ENCODE results near the gene CRTAC1. TPM values are rescaled to one million over a fixed set of nuclear protein-coding genes. Genes with fewer than 3 reads are reported as not detected.

The CRTAC1 gene
- total and polyA plus RNA-seq, 4 donors: 0.14 to 0.33 (median 0.26) TPM

GRCh38 chr10:97922022-97922758 lies 108.2 kb downstream of the CRTAC1 start:
- Histone ChIP-seq H3K4me1 (ENCODE audit: control insufficient read depth in 4 of 4, insufficient read depth in 4 of 4, low read length in 3 of 4) (peaks cover 0 to 3% (median 0%) of the 10 kb centered on the region in 4 donors), H3K9me3 (ENCODE audit: control insufficient read depth in 4 of 4, low read length in 3 of 4) (no peaks in the 10 kb centered on the region), H3K36me3 (ENCODE audit: control insufficient read depth in 4 of 4, insufficient read depth in 3 of 4, low read depth in 1 of 4, low read length in 3 of 4) (no peaks in the 10 kb centered on the region), H3K4me3 (ENCODE audit: low read depth in 1 of 3, low read length in 3 of 3) (no peak overlapping the region), H3K9ac (ENCODE audit: low read depth in 1 of 2, low read length in 2 of 2) (no peak overlapping the region), H3K27ac (ENCODE audit: low read depth in 1 of 2, low read length in 2 of 2) (no peak overlapping the region), H3K27me3 (ENCODE audit: control insufficient read depth in 4 of 4, insufficient read depth in 4 of 4, low read length in 3 of 4) (peaks cover 0 to 4% (median 0%) of the 10 kb centered on the region in 4 donors)
- WGBS: 57% methylated on average over 12 of the region's 12 CpGs
- TF ChIP-seq JUND (IDR thresholded peaks at IDR 0.05) (no peak), HNF4A (conservative IDR thresholded peaks at IDR 0.05) (peak in 1 of 2 donors; percentile 2), NR2F2 (IDR thresholded peaks at IDR 0.05) (no peak), RXRA (IDR thresholded peaks at IDR 0.05) (no peak), MAX (IDR thresholded peaks at IDR 0.05) (no peak), SP1 (IDR thresholded peaks at IDR 0.05) (no peak), EGR1 (IDR thresholded peaks at IDR 0.05; ENCODE audit: low read depth in 2 of 2) (no peak)
- TF ChIP-seq, protein P1, sequence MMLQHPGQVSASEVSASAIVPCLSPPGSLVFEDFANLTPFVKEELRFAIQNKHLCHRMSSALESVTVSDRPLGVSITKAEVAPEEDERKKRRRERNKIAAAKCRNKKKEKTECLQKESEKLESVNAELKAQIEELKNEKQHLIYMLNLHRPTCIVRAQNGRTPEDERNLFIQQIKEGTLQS (IDR thresholded peaks at IDR 0.05): no peak
- no peak for DNase-seq (ENCODE audit: low spot score)

GRCh38 chr10:97921581-97922021 lies 108.8 kb downstream of the CRTAC1 start:
- DNase-seq (ENCODE audit: low spot score): no peak
- H3K9me3 ChIP-seq (ENCODE audit: control insufficient read depth in 4 of 4, low read length in 3 of 4): no peaks in the 10 kb centered on the region
- H3K27ac ChIP-seq (ENCODE audit: low read depth in 1 of 2, low read length in 2 of 2): no peak overlapping the region
- no peaks in the 10 kb centered on the region for H3K36me3 ChIP-seq (ENCODE audit: control insufficient read depth in 4 of 4, insufficient read depth in 3 of 4, low read depth in 1 of 4, low read length in 3 of 4)
- 20% methylated on average over 4 of the region's 4 CpGs for WGBS
- no peak overlapping the region for H3K4me3 ChIP-seq (ENCODE audit: low read depth in 1 of 3, low read length in 3 of 3)
- TF ChIP-seq, protein P1 (IDR thresholded peaks at IDR 0.05): no peak
- TF ChIP-seq SP1 (IDR thresholded peaks at IDR 0.05) (no peak), FOXA1 (IDR thresholded peaks at IDR 0.05) (no peak), CTCF (IDR thresholded peaks at IDR 0.05; ENCODE audit: low read depth, low read length, missing input control) (no peak), RXRA (IDR thresholded peaks at IDR 0.05) (peak in 1 of 2 donors; percentile 54), HNF4A (conservative IDR thresholded peaks at IDR 0.05) (peak in 1 of 2 donors; percentile 47), EGR1 (IDR thresholded peaks at IDR 0.05; ENCODE audit: low read depth in 2 of 2) (peak; percentile 50 to 97)
- H3K27me3 ChIP-seq (ENCODE audit: control insufficient read depth in 4 of 4, insufficient read depth in 4 of 4, low read length in 3 of 4): peaks cover 0 to 4% (median 0%) of the 10 kb centered on the region in 4 donors
- no peak overlapping the region for H3K9ac ChIP-seq (ENCODE audit: low read depth in 1 of 2, low read length in 2 of 2)
- H3K4me1 ChIP-seq (ENCODE audit: control insufficient read depth in 4 of 4, insufficient read depth in 4 of 4, low read length in 3 of 4): peaks cover 0 to 3% (median 0%) of the 10 kb centered on the region in 4 donors

- 41% methylated on average over 4 of the region's 4 CpGs for WGBS
- Histone ChIP-seq H3K9ac (ENCODE audit: low read depth in 1 of 2, low read length in 2 of 2) (no peak overlapping the region), H3K27ac (ENCODE audit: low read depth in 1 of 2, low read length in 2 of 2) (no peak overlapping the region), H3K4me3 (ENCODE audit: low read depth in 1 of 3, low read length in 3 of 3) (no peak overlapping the region), H3K9me3 (ENCODE audit: control insufficient read depth in 4 of 4, low read length in 3 of 4) (no peaks in the 10 kb centered on the region), H3K36me3 (ENCODE audit: control insufficient read depth in 4 of 4, insufficient read depth in 3 of 4, low read depth in 1 of 4, low read length in 3 of 4) (no peaks in the 10 kb centered on the region), H3K4me1 (ENCODE audit: control insufficient read depth in 4 of 4, insufficient read depth in 4 of 4, low read length in 3 of 4) (peaks cover 0 to 3% (median 0%) of the 10 kb centered on the region in 4 donors), H3K27me3 (ENCODE audit: control insufficient read depth in 4 of 4, insufficient read depth in 4 of 4, low read length in 3 of 4) (peaks cover 0 to 4% (median 0%) of the 10 kb centered on the region in 4 donors)
- no peak for DNase-seq (ENCODE audit: low spot score)
- no peak for TF ChIP-seq CTCF (IDR thresholded peaks at IDR 0.05; ENCODE audit: low read depth, low read length, missing input control)
- TF ChIP-seq YY1 (IDR thresholded peaks at IDR 0.05): no peak
- TF ChIP-seq TAF1 (conservative IDR thresholded peaks at IDR 0.05): no peak
- TF ChIP-seq GABPA (IDR thresholded peaks at IDR 0.05 in 1 of 2, conservative IDR thresholded peaks at IDR 0.05 in 1 of 2): no peak
- TF ChIP-seq, protein P1 (IDR thresholded peaks at IDR 0.05): no peak
- no peak for TF ChIP-seq HNF4G (IDR thresholded peaks at IDR 0.05)
- TF ChIP-seq SP1 (IDR thresholded peaks at IDR 0.05): no peak
- TF ChIP-seq HNF4A (conservative IDR thresholded peaks at IDR 0.05): no peak
- TF ChIP-seq MAX (IDR thresholded peaks at IDR 0.05): no peak
- no peak for TF ChIP-seq JUND (IDR thresholded peaks at IDR 0.05)
- no peak for TF ChIP-seq RXRA (IDR thresholded peaks at IDR 0.05)
- TF ChIP-seq FOXA2 (IDR thresholded peaks at IDR 0.05): no peak
- TF ChIP-seq ZBTB33 (IDR thresholded peaks at IDR 0.05): no peak
- no peak for TF ChIP-seq FOXA1 (IDR thresholded peaks at IDR 0.05)
These were observed 109.6 kb downstream of the CRTAC1 start for GRCh38 chr10:97920865-97921264.

Data from liver (tissue), 9 donors.